HG03196 (cell line): ENCODE data around the gene CCDC112.
"Not testable (repeated sequence)": the region's sequence is repeated elsewhere in the genome, so short reads cannot be mapped to it uniquely, and the experiment has no call there.

Source experiments
- ATAC-seq: cut with Tn5 transposase; IDR thresholded peaks from one replicate; pipeline ENCODE4 v1.9.1; 2021; ENCODE audit not compliant: unreplicated experiment

CCDC112 gene

GRCh38 chr5:115263078-115263380, 33.4 kb downstream of the CCDC112 start:
- ATAC-seq, result no peak

- ATAC-seq, result peak; percentile 90
Measured at GRCh38 chr5:115262321-115263077, 34.0 kb downstream of the CCDC112 start, which contains the start of gene PGGT1B. PGGT1B (minus strand) TSS chr5:115262877; CDS start chr5:115262851, 26 bp downstream.

- ATAC-seq, result peak; percentile 35
Measured at GRCh38 chr5:115262011-115262320, 34.5 kb downstream of the CCDC112 start.

- no peak for ATAC-seq
Measured at GRCh38 chr5:115260248-115260647, 36.2 kb downstream of the CCDC112 start.

GRCh38 chr5:115257981-115258380, 38.5 kb downstream of the CCDC112 start:
- ATAC-seq, result no peak

- ATAC-seq, result not testable (repeated sequence)
Measured at GRCh38 chr5:115249379-115249778, 47.1 kb downstream of the CCDC112 start.

- ATAC-seq, result no peak
Measured at GRCh38 chr5:115246361-115246991, 50.0 kb downstream of the CCDC112 start.

GRCh38 chr5:115243412-115243811, 53.0 kb downstream of the CCDC112 start:
- ATAC-seq, result peak; percentile 47

GRCh38 chr5:115241881-115242642, 54.4 kb downstream of the CCDC112 start:
- no peak for ATAC-seq

- ATAC-seq, result no peak
Measured at GRCh38 chr5:115237066-115237465, 59.4 kb downstream of the CCDC112 start.

GRCh38 chr5:115236599-115236998, 59.9 kb downstream of the CCDC112 start:
- no peak for ATAC-seq

GRCh38 chr5:115231598-115231997, 64.9 kb downstream of the CCDC112 start:
- no peak for ATAC-seq

GRCh38 chr5:115229606-115230005, 66.8 kb downstream of the CCDC112 start:
- no peak for ATAC-seq

GRCh38 chr5:115227281-115227680, 69.2 kb downstream of the CCDC112 start:
- no peak for ATAC-seq
